Suppressor macrophage (primary cell): ENCODE results near the gene METTL23.

Source experiments
- DNase-seq, 4 experiments: peaks; one replicate each; pipeline ENCODE4 v3.0.0-alpha.2; 2020 to 2022
- total RNA-seq, 17 experiments: gene quantifications; one replicate each; lab custom pipeline; 2026; ENCODE audit warnings: mixed read lengths in 6 of 17, inconsistent platforms in 3 of 17; lab: John Stamatoyannopoulos, UW

METTL23 gene, protein sequence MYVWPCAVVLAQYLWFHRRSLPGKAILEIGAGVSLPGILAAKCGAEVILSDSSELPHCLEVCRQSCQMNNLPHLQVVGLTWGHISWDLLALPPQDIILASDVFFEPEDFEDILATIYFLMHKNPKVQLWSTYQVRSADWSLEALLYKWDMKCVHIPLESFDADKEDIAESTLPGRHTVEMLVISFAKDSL
- total RNA-seq = 3.0 to 14.5 (median 11.0) reads per million in 17 experiments

GRCh38 chr17:76726776-76727718 lies at the start of gene METTL23:
TSS of gene METTL23 (plus strand) at chr17:76726839. CDS start at chr17:76729711, 2,872 bp downstream.
- peak; percentile 71 to 89 (median 82) for DNase-seq

DNA sequence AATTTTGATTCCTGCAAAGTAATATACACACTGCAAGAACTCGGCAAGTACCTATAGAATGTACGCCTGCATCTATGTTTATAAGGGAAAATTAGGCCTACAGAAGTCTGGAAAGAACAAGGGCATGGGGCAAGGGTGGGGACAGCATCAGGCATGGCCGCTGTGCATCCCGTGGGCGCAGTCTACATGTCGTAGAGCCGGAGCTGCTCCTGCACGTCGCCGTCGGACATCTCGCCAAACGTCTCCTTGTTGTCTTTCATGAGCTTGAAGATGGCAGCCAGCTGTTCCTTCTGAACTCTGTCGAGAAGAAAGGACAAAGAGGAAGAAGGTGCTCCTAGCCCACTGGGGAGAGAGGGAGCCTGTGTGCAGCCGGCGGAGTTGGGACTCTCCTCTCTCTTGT lies 49.2 kb upstream of the METTL23 start:
- no peak for DNase-seq

- no peak for DNase-seq
Measured at GRCh38 chr17:76678330-76678729, 48.3 kb upstream of the METTL23 start.

DNA sequence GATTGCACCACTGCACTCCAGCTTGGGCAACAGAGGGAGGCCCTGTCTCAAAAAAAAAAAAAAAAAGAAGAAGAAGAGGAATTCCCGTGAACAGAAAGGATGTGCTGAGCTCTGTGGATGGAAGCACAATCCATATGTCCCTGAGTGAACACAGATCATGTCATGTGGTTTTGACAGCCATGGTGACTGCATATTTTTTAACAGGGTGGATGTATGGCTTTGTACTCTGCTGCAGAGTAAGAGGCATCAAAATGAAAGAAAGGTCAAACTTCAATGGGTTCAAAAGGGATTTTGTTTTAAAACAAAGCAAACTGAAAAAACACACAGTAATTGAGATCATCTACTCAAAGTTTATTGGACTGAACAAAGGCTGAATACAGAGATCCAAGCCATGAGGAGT lies 47.4 kb upstream of the METTL23 start:
- peak in 3 of 4 experiments; percentile 39 to 45 (median 42) for DNase-seq

DNA sequence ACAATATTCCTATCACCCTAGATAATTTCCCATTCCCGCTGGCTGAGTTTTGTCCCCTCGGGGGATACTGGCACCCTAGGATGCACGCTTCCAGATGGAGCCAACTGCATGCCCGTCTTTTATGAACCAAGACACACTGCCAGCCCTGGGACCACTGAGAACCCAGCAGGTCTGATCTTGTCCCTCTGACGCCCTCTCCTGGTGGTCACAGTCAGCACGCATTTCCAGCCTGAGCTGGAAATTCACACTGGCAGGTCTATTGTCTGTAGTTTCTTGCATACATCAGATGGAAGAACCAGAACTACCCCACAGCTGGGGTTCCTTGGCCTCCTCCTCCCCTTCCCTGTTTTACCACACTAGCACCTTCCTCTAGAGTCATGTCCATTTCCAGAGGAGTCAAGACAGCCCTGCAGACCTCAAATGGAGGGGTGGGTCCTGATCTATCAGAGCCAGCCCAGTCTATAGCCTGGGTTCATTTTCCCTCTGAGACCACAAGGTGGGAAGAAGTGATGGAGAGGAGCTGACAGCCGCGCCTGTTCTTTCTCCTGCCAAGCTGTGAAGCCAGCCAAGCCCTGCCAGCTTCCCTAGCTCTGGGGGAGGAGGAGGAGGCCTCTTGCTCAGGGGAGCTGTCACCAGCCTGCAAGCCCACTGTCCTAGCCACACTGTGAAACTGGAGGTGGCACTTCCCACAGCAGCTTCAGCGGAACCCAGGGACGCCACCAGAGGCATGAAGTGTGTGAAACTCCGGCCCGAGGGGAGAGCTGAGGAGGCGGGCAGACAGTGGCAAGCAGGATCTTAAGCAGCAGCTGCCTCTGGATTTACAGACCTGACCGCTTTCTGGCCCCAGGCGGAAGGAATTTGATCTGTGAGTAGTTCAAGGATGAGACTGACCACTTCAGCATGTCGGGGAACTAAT lies 45.2 kb upstream of the METTL23 start:
- DNase-seq = peak; percentile 61 to 79 (median 70)

- no peak for DNase-seq
Measured at GRCh38 chr17:76682296-76682695, 44.3 kb upstream of the METTL23 start.

GRCh38 chr17:76683011-76683755 lies 43.5 kb upstream of the METTL23 start:
- no peak for DNase-seq

GRCh38 chr17:76683921-76684745 lies 42.5 kb upstream of the METTL23 start:
- DNase-seq = no peak

GRCh38 chr17:76684756-76685155 lies 41.9 kb upstream of the METTL23 start:
- DNase-seq = no peak

DNA sequence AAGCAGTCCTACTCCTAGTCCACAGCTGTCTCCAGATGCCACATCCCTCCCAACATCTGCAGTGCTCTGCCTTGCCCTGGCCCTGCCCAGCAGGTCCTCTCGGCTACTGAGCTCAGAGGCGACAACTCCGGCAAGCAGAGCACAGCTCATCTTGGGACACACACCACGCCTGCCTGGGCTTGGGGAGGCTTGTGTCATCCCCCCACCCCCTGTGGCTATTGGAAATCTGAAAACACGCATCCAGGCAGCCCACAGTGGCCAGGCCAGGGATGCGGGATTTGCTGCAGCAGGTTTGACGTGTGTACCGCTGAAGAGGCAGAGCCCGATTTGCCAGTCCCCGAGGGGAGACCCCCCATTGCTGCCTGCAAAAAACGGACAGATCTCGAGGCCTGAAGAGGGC lies 41.3 kb upstream of the METTL23 start:
- DNase-seq = no peak

DNA sequence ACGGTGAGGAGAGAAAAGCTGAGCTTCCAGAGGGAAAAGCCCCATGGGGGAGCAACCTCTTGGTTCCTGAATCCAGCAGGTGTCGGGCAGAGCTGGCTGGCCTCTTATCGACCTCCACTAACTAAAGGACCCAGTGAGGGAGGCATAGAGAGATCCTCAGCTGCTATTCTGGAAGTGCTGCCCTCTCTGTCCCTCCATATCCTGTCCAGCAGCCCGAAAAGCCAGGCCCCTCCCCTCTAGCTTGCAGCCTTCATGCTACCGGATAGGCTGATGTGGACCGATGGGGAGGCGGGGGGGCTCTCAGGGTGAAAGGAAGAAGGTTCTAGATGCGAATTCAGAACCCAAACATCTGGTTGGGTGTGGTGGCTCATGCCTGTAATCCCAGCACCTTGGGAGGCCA lies 40.8 kb upstream of the METTL23 start:
- DNase-seq = no peak

- no peak for DNase-seq
Measured at GRCh38 chr17:76686538-76687297, 39.9 kb upstream of the METTL23 start.

DNA sequence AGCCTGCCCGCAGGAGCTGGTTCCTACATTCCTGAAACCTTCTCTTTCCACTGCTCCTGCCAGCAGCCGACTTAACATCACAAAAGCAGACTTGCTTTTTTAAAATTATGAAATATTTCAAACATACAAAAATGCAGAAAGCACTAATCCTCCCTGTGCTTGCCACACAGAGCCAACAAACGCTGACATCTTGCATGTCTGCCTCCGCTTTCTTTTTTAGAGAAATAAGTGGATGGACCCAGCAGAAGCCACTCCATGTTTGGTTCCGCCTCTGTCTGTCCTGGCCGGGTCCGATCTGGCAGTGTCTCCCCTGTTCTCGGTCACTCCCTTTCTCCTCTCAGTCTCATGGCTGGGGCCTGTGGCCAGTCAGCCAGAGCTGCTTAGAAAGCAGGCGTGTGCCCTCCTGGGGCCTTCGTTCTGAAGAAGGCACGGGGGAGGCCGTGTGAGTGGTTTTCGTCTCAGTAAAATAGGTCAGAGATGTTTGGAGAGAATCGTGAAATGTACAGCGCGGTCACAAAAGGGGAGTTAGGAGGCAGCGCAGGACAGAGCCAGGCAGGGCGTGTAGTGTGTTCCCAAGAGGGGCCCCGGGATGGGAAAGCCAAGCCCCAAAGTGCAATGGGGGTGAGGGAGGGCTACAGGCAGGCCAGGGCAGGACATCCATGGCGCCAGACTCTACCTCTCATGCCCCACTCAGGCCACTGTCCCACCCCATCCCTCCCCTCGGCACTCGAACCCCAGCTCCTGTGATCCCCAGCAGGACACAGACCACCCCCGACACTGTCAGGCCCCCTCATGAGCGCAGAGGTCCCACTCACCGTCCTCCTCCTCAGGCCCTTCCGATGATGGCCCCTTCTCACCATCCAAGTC lies 39.1 kb upstream of the METTL23 start:
- no peak for DNase-seq

GRCh38 chr17:76688165-76688622 lies 38.4 kb upstream of the METTL23 start:
- DNase-seq = no peak

DNA sequence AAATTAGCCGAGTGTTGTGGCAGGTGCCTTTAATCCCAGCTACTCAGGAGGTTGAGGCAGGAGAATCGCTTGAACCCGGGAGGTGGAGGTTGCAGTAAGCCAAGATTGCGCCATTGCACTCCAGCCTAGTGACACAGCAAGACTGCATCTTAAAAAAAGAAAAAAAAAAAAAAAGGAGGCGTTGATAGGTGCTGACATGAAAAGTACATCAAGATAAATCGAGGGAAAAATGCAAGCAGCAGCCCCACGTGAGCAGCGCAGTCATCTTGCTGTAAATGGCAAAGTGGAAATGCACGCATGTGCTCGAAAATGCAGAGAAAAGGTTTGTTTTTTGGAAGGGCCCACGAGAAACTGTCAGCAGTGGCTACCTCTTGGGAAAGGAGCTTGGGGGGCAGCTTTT lies 36.8 kb upstream of the METTL23 start:
- no peak for DNase-seq

GRCh38 chr17:76690596-76691280 lies 35.9 kb upstream of the METTL23 start:
- DNase-seq = no peak

- no peak for DNase-seq
Measured at GRCh38 chr17:76691379-76692191, 35.1 kb upstream of the METTL23 start.
